OCI-LY1 (cell line): ENCODE measurements around the gene PPP1R27.

Experiments used
- H2AFZ ChIP-seq: fragments of 200-600 bp; sonication (generic), shearing (Covaris generic); 2 replicates; pipeline ENCODE4 v1.6.0; 2014; ENCODE audit warnings: antibody characterized with exemption, mild to moderate bottlenecking, low read length
- H3F3A ChIP-seq: fragments of 200-600 bp; sonication (generic), shearing (Covaris generic); 2 replicates; pipeline ENCODE4 v1.6.0; 2014; ENCODE audit warnings: mild to moderate bottlenecking, antibody characterized with exemption, low read length, moderate library complexity; ENCODE audit not compliant: insufficient read depth
- H3K27ac ChIP-seq: fragments of 200-600 bp; sonication (generic); 2 replicates; pipeline ENCODE4 v1.5.1; 2014; ENCODE audit warnings: low read length, mixed run types, mild to moderate bottlenecking, low read depth; ENCODE audit not compliant: poor library complexity, severe bottlenecking
- H3K27me3 ChIP-seq: fragments of 200-600 bp; sonication (generic); 2 replicates; pipeline ENCODE4 v1.6.0; 2014; ENCODE audit warnings: antibody characterized with exemption, mild to moderate bottlenecking, low read length, moderate library complexity; ENCODE audit not compliant: insufficient read depth
- H3K36me3 ChIP-seq: fragments of 200-600 bp; sonication (generic); 2 replicates; pipeline ENCODE4 v1.6.1; 2014; ENCODE audit warnings: mild to moderate bottlenecking, antibody characterized with exemption, low read length, moderate library complexity, mixed read lengths; ENCODE audit not compliant: insufficient read depth
- H3K4me1 ChIP-seq: fragments of 200-600 bp; sonication (generic); 2 replicates; pipeline ENCODE4 v1.5.1; 2014; ENCODE audit warnings: mild to moderate bottlenecking, low read length, moderate library complexity; ENCODE audit not compliant: insufficient read depth, severe bottlenecking
- H3K4me2 ChIP-seq: fragments of 200-600 bp; sonication (generic), shearing (Covaris generic); 2 replicates; pipeline ENCODE4 v1.6.1; 2014; ENCODE audit warnings: low read length
- H3K4me3 ChIP-seq: fragments of 200-600 bp; sonication (generic); 2 replicates; pipeline ENCODE4 v1.5.1; 2014; ENCODE audit warnings: low read length, low read depth, mild to moderate bottlenecking, mixed read lengths; ENCODE audit not compliant: poor library complexity, severe bottlenecking
- H3K79me2 ChIP-seq: fragments of 200-600 bp; shearing (Covaris generic); 2 replicates; pipeline ENCODE4 v1.6.1; 2016; ENCODE audit warnings: mixed run types, low read length, mixed read lengths; ENCODE audit not compliant: insufficient read depth
- H3K9ac ChIP-seq: fragments of 200-600 bp; sonication (generic), shearing (Covaris generic); 2 replicates; pipeline ENCODE4 v1.6.1; 2014; ENCODE audit warnings: mild to moderate bottlenecking, low read length, mixed read lengths
- H3K9me2 ChIP-seq: fragments of 200-600 bp; sonication (generic), shearing (Covaris generic); 2 replicates; pipeline ENCODE4 v1.6.1; 2014; ENCODE audit warnings: low read depth, mild to moderate bottlenecking, low read length, mixed read lengths
- H3K9me3 ChIP-seq: fragments of 200-600 bp; shearing (Covaris generic); 2 replicates; pipeline ENCODE4 v1.6.1; 2014; ENCODE audit warnings: low read length, mixed read lengths
- H4K20me1 ChIP-seq: fragments of 200-600 bp; sonication (generic), shearing (Covaris generic); 2 replicates; pipeline ENCODE4 v1.6.0; 2016; ENCODE audit warnings: mild to moderate bottlenecking, low read length; ENCODE audit not compliant: insufficient read depth
- CTCF ChIP-seq: fragments of 200-600 bp; sonication (generic), shearing (Covaris generic); IDR thresholded peaks from 2 replicates; pipeline ENCODE4 v1.5.1; 2017; ENCODE audit warnings: mild to moderate bottlenecking, antibody characterized with exemption, low read length, moderate library complexity, mixed read lengths
- EZH2 ChIP-seq: fragments of 200-600 bp; sonication (generic), shearing (Covaris generic); IDR thresholded peaks from 2 replicates; pipeline ENCODE4 v1.8.0; 2017; ENCODE audit warnings: borderline replicate concordance, mixed run types, mild to moderate bottlenecking, antibody characterized with exemption, low read length, moderate library complexity, mixed read lengths

Gene PPP1R27

GRCh38 chr17:81831563-81831956 lies 3.3 kb downstream of the PPP1R27 start:
- TF ChIP-seq EZH2, result no peak
- TF ChIP-seq CTCF, result no peak
- Histone ChIP-seq H3K4me1 (peaks cover 29% of the 10 kb centered on the region), H3K36me3 (no peaks in the 10 kb centered on the region), H3K4me3 (peak overlapping the region; percentile 75), H4K20me1 (no peaks in the 10 kb centered on the region), H3K9me3 (no peaks in the 10 kb centered on the region), H3K9me2 (no peaks in the 10 kb centered on the region), H3K9ac (peak overlapping the region; percentile 90; the same call in 1 of the 2 replicates), H2AFZ (no peak overlapping the region), H3K79me2 (no peaks in the 10 kb centered on the region), H3F3A (no peaks in the 10 kb centered on the region), H3K27me3 (no peaks in the 10 kb centered on the region), H3K27ac (no peak overlapping the region), H3K4me2 (peak overlapping the region; percentile 98)

GRCh38 chr17:81829858-81830257 lies 5.0 kb downstream of the PPP1R27 start:
- no peaks in the 10 kb centered on the region for H3K27me3 ChIP-seq
- H3K4me1 ChIP-seq, result peaks cover 29% of the 10 kb centered on the region
- TF ChIP-seq EZH2, result no peak
- no peak for TF ChIP-seq CTCF
- H4K20me1 ChIP-seq, result no peaks in the 10 kb centered on the region
- no peak overlapping the region for H3K27ac ChIP-seq
- H3F3A ChIP-seq, result no peaks in the 10 kb centered on the region
- no peaks in the 10 kb centered on the region for H3K79me2 ChIP-seq
- no peak overlapping the region for H2AFZ ChIP-seq
- H3K9ac ChIP-seq, result no peak overlapping the region
- no peak overlapping the region for H3K4me2 ChIP-seq
- no peak overlapping the region for H3K4me3 ChIP-seq
- H3K36me3 ChIP-seq, result no peaks in the 10 kb centered on the region
- H3K9me2 ChIP-seq, result no peaks in the 10 kb centered on the region
- H3K9me3 ChIP-seq, result no peaks in the 10 kb centered on the region

- Histone ChIP-seq H3K9ac (no peak overlapping the region), H3K79me2 (no peaks in the 10 kb centered on the region), H4K20me1 (no peaks in the 10 kb centered on the region), H3K4me2 (no peak overlapping the region), H3K27me3 (no peaks in the 10 kb centered on the region), H3K9me3 (no peaks in the 10 kb centered on the region), H3K27ac (no peak overlapping the region), H3K4me1 (peaks cover 17% of the 10 kb centered on the region), H2AFZ (no peak overlapping the region), H3K9me2 (no peaks in the 10 kb centered on the region), H3F3A (no peaks in the 10 kb centered on the region), H3K36me3 (no peaks in the 10 kb centered on the region), H3K4me3 (no peak overlapping the region)
- TF ChIP-seq CTCF, result no peak
- no peak for TF ChIP-seq EZH2
Observed at GRCh38 chr17:81828656-81829055, 6.2 kb downstream of the PPP1R27 start.
